ENCODE measurements around the gene ANKRD13C.

DNA sequence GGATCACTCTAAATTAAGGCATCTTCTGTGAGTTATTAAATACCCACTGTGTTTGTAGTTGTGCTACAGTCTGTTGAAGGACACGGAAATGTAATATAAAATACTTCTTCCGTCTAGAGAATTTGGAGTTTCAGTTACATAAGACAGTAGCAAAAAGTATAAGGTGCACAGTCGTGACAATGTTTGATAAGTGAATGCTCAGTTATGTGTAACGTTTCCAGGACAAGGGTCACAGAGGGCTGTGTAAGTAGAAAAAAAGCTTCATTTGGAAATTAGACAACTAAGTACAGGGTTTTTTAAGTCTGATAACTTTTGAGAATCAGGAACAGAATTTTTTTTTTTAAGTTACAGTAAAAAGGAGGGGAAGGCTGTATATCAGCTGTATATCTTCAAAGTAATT, 105.8 kb downstream of the ANKRD13C start:
- TF ChIP-seq SP1 (IDR thresholded peaks at IDR 0.05) (no peak), L3MBTL2 (conservative IDR thresholded peaks at IDR 0.05) (no peak), FOXK2 (IDR thresholded peaks at IDR 0.05) (no peak), HDGF (IDR thresholded peaks at IDR 0.05; ENCODE audit: borderline replicate concordance) (no peak), CTBP1 (IDR thresholded peaks at IDR 0.05; ENCODE audit: borderline replicate concordance) (no peak), BHLHE40 (IDR thresholded peaks at IDR 0.05; ENCODE audit: borderline replicate concordance) (no peak), SUZ12 (IDR thresholded peaks at IDR 0.05) (no peak), ZNF384 (IDR thresholded peaks at IDR 0.05) (no peak), TARDBP (IDR thresholded peaks at IDR 0.05) (no peak), ARNT (IDR thresholded peaks at IDR 0.05) (no peak), ELF4 (IDR thresholded peaks at IDR 0.05) (no peak), FOXM1 (IDR thresholded peaks at IDR 0.05; ENCODE audit: borderline replicate concordance) (no peak)

All from HEK293T (cell line).